PFSK-1 (cell line): Measurements from ENCODE around the gene DAAM1.

ENCODE experiments used
- FOXP2 ChIP-seq: optimal IDR thresholded peaks from 2 replicates; pipeline ENCODE3; 2011; ENCODE audit warnings: borderline replicate concordance, control low read depth, inconsistent platforms; ENCODE audit not compliant: insufficient read depth; ENCODE audit errors: extremely low read length, extremely low read depth
- POLR2AphosphoS5 ChIP-seq: IDR thresholded peaks from 2 replicates; pipeline ENCODE4 v1.6.1; 2012; ENCODE audit warnings: low read depth, mild to moderate bottlenecking, control low read depth, low read length, moderate library complexity
- REST ChIP-seq, 2 experiments: IDR thresholded peaks; 2 replicates each; pipeline versions ENCODE4 v1.6.1 to v1.8.0; 2011 to 2012; ENCODE audit warnings: low read depth in 2 of 2, low read length in 2 of 2, control low read depth in 1 of 2, inconsistent platforms in 1 of 2, mild to moderate bottlenecking in 1 of 2, moderate library complexity in 1 of 2; ENCODE audit not compliant: insufficient read depth in 1 of 2
- SIN3A ChIP-seq: IDR thresholded peaks from 2 replicates; pipeline ENCODE4 v1.6.1; 2012; ENCODE audit warnings: mild to moderate bottlenecking, low read length, moderate library complexity, borderline replicate concordance; ENCODE audit not compliant: insufficient read depth
- TAF1 ChIP-seq: IDR thresholded peaks from 2 replicates; pipeline ENCODE4 v1.6.1; 2012; ENCODE audit warnings: low read length, control low read depth, borderline replicate concordance; ENCODE audit not compliant: insufficient read depth

The DAAM1 gene

GRCh38 chr14:59347511-59347900 lies 159.0 kb downstream of the DAAM1 start:
- TF ChIP-seq TAF1, result no peak
- no peak for TF ChIP-seq FOXP2
- no peak for TF ChIP-seq REST (IDR thresholded peaks at IDR 0.05; ENCODE audit: insufficient read depth in 1 of 2, low read depth in 2 of 2, low read length in 2 of 2)
- TF ChIP-seq SIN3A, result no peak
- no peak for TF ChIP-seq POLR2AphosphoS5

- TF ChIP-seq REST (IDR thresholded peaks at IDR 0.05; ENCODE audit: insufficient read depth in 1 of 2, low read depth in 2 of 2, low read length in 2 of 2), result no peak
- no peak for TF ChIP-seq SIN3A
- TF ChIP-seq POLR2AphosphoS5, result no peak
- no peak for TF ChIP-seq TAF1
- no peak for TF ChIP-seq FOXP2
Observed at GRCh38 chr14:59347915-59348314, 159.4 kb downstream of the DAAM1 start.

- TF ChIP-seq POLR2AphosphoS5, result no peak
- TF ChIP-seq SIN3A, result no peak
- no peak for TF ChIP-seq REST (IDR thresholded peaks at IDR 0.05; ENCODE audit: insufficient read depth in 1 of 2, low read depth in 2 of 2, low read length in 2 of 2)
- TF ChIP-seq FOXP2, result no peak
- no peak for TF ChIP-seq TAF1
Observed at GRCh38 chr14:59349258-59349701, 160.8 kb downstream of the DAAM1 start.

- TF ChIP-seq SIN3A (no peak), REST (IDR thresholded peaks at IDR 0.05; ENCODE audit: insufficient read depth in 1 of 2, low read depth in 2 of 2, low read length in 2 of 2) (no peak), POLR2AphosphoS5 (no peak), TAF1 (no peak), FOXP2 (no peak)
Observed at GRCh38 chr14:59352961-59353360, 164.5 kb downstream of the DAAM1 start.

- no peak for TF ChIP-seq POLR2AphosphoS5
- TF ChIP-seq REST (IDR thresholded peaks at IDR 0.05; ENCODE audit: insufficient read depth in 1 of 2, low read depth in 2 of 2, low read length in 2 of 2), result no peak
- no peak for TF ChIP-seq FOXP2
- no peak for TF ChIP-seq SIN3A
- no peak for TF ChIP-seq TAF1
Observed at GRCh38 chr14:59354666-59355065, 166.2 kb downstream of the DAAM1 start.
